HepG2 (cell line): ENCODE measurements around the gene TMEM74B. TPM values are rescaled to one million over a fixed set of nuclear protein-coding genes. Genes with fewer than 3 reads are reported as not detected.

ENCODE experiments used
- BCL6 ChIP-seq: IDR thresholded peaks from 2 replicates; pipeline ENCODE4 v1.6.1; 2016; ENCODE audit warnings: missing genetic modification reagents, missing compliant biosample characterization
- FOSL2 ChIP-seq: sonication (generic); formaldehyde crosslinking; IDR thresholded peaks from 2 replicates; pipeline ENCODE4 v1.4.0; 2020; ENCODE audit warnings: missing genetic modification reagents
- GFI1 ChIP-seq: sonication (generic); formaldehyde crosslinking; IDR thresholded peaks from 2 replicates; pipeline ENCODE4 v1.5.0; 2020; ENCODE audit warnings: missing genetic modification reagents, mild to moderate bottlenecking, borderline replicate concordance
- HNRNPK ChIP-seq: fragments of 200-400 bp; formaldehyde crosslinking; IDR thresholded peaks from 2 replicates; pipeline ENCODE4 v1.6.1; 2018; ENCODE audit warnings: low read length, low read depth, moderate library complexity, mild to moderate bottlenecking; ENCODE audit not compliant: poor library complexity, severe bottlenecking
- NONO ChIP-seq, 2 experiments: fragments of 450-650 bp in 1 of 2; sonication (generic) in 1 of 2; formaldehyde crosslinking in 1 of 2; IDR thresholded peaks in 1 of 2; conservative IDR thresholded peaks in 1 of 2; 2 replicates each; pipeline versions ENCODE4 v1.6.1 to v1.8.0; 2017 to 2022; ENCODE audit warnings: mild to moderate bottlenecking in 1 of 2, missing genetic modification reagents in 1 of 2, moderate library complexity in 1 of 2
- PHB2 ChIP-seq: fragments of 450-650 bp; IDR thresholded peaks from 2 replicates; pipeline ENCODE4 v1.6.1; 2018; ENCODE audit not compliant: partially characterized antibody
- TBL1XR1 ChIP-seq: fragments of 150-350 bp; IDR thresholded peaks from 2 replicates; pipeline ENCODE4 v1.6.1; 2014; ENCODE audit warnings: borderline replicate concordance, low read length; ENCODE audit not compliant: partially characterized antibody
- TEAD3 ChIP-seq: optimal IDR thresholded peaks from 2 replicates; pipeline ENCODE3; 2016; ENCODE audit warnings: borderline replicate concordance
- ZNF703 ChIP-seq: sonication (generic); formaldehyde crosslinking; IDR thresholded peaks from 2 replicates; pipeline ENCODE4 v1.5.1; 2020; ENCODE audit warnings: missing genetic modification reagents, mild to moderate bottlenecking, moderate library complexity, borderline replicate concordance
- polyA plus RNA-seq, 8 experiments: library from polyadenylated mRNA; depleted of rRNA in 3 of 8; stranded (reverse) in 7 of 8; unstranded in 1 of 8; fragments of >200 nt; fragmentation: Illumina TruSeq in 4 of 8; extraction: Trizol in 4 of 8; gene quantifications; 2 replicates each; pipeline versions ENCODE4 v1.2.1 to v1.2.3, GENCODE V29; 2011 to 2016; ENCODE audit warnings: low read depth in 4 of 8, missing spikeins in 1 of 8, mixed read lengths in 1 of 8; ENCODE audit not compliant: insufficient read depth in 1 of 8
- total RNA-seq, 5 experiments: library from RNA; depleted of rRNA; stranded (reverse); fragments of >200 nt; fragmentation: Illumina TruSeq; extraction: Trizol; gene quantifications; 2 replicates each; pipeline ENCODE4 v1.2.3, GENCODE V29; 2016; ENCODE audit warnings: low read depth in 1 of 5
- TF ChIP-seq, protein P1 (sequence below): sonication (generic); formaldehyde crosslinking; IDR thresholded peaks from 2 replicates; pipeline ENCODE4 v1.8.1; 2023; ENCODE audit warnings: mild to moderate bottlenecking, missing genetic modification reagents
- TF ChIP-seq, protein P2 (sequence below): sonication (generic); formaldehyde crosslinking; IDR thresholded peaks from 2 replicates; pipeline ENCODE4 v1.4.0; 2020; ENCODE audit warnings: missing genetic modification reagents
- TF ChIP-seq, protein P3 (sequence below): IDR thresholded peaks from 2 replicates; pipeline ENCODE4 v1.6.1; 2016; ENCODE audit warnings: low read depth, borderline replicate concordance
- TF ChIP-seq, protein P4 (sequence below), 2 experiments: sonication (generic) in 1 of 2; formaldehyde crosslinking in 1 of 2; IDR thresholded peaks; 2 replicates each; pipeline versions ENCODE4 v1.4.0 to v1.6.1; 2018 to 2020; ENCODE audit warnings: missing genetic modification reagents in 2 of 2, borderline replicate concordance in 1 of 2, low read depth in 1 of 2, mild to moderate bottlenecking in 1 of 2, missing biosample characterization in 1 of 2
- TF ChIP-seq, protein P5 (sequence below): IDR thresholded peaks from 2 replicates; pipeline ENCODE4 v1.4.0; 2020; ENCODE audit warnings: mild to moderate bottlenecking, missing genetic modification reagents
- TF ChIP-seq, protein P6 (sequence below): sonication (generic); formaldehyde crosslinking; IDR thresholded peaks from 2 replicates; pipeline ENCODE4 v1.4.0; 2020; ENCODE audit warnings: mild to moderate bottlenecking, missing genetic modification reagents

TMEM74B gene
- total and polyA plus RNA-seq, 2 of the 13 experiments (the other 11 are each of a cell fraction or from before 2014, with no cell fraction given), result 4.7 to 18.4 TPM

DNA sequence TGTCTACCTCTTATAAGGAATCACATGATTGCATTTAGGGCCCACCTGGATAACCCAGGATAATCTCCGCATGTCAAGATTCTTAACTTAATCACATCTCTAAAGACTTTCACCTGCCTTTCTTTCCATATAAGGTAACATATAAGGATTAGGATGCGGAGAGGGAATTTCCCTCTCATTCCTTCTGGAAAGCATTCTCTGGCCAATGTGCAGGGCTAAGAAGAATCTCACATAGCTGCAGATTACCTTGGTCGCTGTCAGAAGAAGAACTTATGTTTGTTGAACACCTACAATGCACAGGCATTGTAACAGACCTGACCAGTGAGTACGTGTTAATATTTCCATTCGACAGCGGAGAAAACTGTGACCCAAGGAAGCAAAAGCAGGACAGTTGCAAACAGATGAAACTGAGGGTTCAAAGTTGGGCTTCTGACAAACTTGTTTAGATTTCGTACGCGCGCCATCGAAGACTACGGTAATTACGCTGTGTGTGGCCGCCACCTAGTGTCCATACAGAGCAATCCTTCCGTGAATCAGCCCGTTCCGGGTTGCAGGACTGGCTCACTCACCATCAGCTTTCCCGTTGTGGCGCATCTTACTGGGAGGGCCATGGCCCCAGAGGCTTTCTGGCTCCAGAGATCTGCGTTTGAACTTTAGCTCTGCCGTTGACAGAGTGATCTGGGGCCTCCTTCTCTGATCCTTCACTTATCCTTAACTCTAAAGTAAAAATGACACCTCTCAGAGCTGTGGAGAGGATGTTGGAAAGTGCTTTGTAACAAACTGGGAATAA, 28.0 kb upstream of the TMEM74B start (continued):
- TF ChIP-seq GFI1 (CRISPR knock-in tag) (no peak), PHB2 (no peak), TBL1XR1 (no peak), ZNF703 (CRISPR knock-in tag) (no peak), NONO (IDR thresholded peaks at IDR 0.05) (no peak), NONO (CRISPR knock-in tag; conservative IDR thresholded peaks at IDR 0.05) (0 out of 2 replicates have a peak, but pooled peaks have one; percentile 40), TEAD3 (CRISPR knock-in tag) (peak; percentile 81), HNRNPK (no peak), FOSL2 (CRISPR knock-in tag) (peak; percentile 66), BCL6 (CRISPR knock-in tag) (peak; percentile 57)
- TF ChIP-seq, protein P1, sequence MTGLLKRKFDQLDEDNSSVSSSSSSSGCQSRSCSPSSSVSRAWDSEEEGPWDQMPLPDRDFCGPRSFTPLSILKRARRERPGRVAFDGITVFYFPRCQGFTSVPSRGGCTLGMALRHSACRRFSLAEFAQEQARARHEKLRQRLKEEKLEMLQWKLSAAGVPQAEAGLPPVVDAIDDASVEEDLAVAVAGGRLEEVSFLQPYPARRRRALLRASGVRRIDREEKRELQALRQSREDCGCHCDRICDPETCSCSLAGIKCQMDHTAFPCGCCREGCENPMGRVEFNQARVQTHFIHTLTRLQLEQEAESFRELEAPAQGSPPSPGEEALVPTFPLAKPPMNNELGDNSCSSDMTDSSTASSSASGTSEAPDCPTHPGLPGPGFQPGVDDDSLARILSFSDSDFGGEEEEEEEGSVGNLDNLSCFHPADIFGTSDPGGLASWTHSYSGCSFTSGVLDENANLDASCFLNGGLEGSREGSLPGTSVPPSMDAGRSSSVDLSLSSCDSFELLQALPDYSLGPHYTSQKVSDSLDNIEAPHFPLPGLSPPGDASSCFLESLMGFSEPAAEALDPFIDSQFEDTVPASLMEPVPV (CRISPR knock-in tag), result 0 out of 2 replicates have a peak, but pooled peaks have one; percentile 41
- TF ChIP-seq, protein P2, sequence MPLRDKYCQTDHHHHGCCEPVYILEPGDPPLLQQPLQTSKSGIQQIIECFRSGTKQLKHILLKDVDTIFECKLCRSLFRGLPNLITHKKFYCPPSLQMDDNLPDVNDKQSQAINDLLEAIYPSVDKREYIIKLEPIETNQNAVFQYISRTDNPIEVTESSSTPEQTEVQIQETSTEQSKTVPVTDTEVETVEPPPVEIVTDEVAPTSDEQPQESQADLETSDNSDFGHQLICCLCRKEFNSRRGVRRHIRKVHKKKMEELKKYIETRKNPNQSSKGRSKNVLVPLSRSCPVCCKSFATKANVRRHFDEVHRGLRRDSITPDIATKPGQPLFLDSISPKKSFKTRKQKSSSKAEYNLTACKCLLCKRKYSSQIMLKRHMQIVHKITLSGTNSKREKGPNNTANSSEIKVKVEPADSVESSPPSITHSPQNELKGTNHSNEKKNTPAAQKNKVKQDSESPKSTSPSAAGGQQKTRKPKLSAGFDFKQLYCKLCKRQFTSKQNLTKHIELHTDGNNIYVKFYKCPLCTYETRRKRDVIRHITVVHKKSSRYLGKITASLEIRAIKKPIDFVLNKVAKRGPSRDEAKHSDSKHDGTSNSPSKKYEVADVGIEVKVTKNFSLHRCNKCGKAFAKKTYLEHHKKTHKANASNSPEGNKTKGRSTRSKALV (CRISPR knock-in tag), result peak; percentile 63; the same call in 1 of the 2 replicates
- TF ChIP-seq, protein P3, sequence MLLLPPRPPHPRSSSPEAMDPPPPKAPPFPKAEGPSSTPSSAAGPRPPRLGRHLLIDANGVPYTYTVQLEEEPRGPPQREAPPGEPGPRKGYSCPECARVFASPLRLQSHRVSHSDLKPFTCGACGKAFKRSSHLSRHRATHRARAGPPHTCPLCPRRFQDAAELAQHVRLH (CRISPR knock-in tag), result peak; percentile 66; the same call in 1 of the 2 replicates
- TF ChIP-seq, protein P4, sequence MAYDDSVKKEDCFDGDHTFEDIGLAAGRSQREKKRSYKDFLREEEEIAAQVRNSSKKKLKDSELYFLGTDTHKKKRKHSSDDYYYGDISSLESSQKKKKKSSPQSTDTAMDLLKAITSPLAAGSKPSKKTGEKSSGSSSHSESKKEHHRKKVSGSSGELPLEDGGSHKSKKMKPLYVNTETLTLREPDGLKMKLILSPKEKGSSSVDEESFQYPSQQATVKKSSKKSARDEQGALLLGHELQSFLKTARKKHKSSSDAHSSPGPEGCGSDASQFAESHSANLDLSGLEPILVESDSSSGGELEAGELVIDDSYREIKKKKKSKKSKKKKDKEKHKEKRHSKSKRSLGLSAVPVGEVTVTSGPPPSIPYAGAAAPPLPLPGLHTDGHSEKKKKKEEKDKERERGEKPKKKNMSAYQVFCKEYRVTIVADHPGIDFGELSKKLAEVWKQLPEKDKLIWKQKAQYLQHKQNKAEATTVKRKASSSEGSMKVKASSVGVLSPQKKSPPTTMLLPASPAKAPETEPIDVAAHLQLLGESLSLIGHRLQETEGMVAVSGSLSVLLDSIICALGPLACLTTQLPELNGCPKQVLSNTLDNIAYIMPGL (CRISPR knock-in tag; IDR thresholded peaks at IDR 0.05; ENCODE audit: borderline replicate concordance in 1 of 2, low read depth in 1 of 2), result peak; percentile 63 to 94; a peak in 3 of 4 replicates
- TF ChIP-seq, protein P5, sequence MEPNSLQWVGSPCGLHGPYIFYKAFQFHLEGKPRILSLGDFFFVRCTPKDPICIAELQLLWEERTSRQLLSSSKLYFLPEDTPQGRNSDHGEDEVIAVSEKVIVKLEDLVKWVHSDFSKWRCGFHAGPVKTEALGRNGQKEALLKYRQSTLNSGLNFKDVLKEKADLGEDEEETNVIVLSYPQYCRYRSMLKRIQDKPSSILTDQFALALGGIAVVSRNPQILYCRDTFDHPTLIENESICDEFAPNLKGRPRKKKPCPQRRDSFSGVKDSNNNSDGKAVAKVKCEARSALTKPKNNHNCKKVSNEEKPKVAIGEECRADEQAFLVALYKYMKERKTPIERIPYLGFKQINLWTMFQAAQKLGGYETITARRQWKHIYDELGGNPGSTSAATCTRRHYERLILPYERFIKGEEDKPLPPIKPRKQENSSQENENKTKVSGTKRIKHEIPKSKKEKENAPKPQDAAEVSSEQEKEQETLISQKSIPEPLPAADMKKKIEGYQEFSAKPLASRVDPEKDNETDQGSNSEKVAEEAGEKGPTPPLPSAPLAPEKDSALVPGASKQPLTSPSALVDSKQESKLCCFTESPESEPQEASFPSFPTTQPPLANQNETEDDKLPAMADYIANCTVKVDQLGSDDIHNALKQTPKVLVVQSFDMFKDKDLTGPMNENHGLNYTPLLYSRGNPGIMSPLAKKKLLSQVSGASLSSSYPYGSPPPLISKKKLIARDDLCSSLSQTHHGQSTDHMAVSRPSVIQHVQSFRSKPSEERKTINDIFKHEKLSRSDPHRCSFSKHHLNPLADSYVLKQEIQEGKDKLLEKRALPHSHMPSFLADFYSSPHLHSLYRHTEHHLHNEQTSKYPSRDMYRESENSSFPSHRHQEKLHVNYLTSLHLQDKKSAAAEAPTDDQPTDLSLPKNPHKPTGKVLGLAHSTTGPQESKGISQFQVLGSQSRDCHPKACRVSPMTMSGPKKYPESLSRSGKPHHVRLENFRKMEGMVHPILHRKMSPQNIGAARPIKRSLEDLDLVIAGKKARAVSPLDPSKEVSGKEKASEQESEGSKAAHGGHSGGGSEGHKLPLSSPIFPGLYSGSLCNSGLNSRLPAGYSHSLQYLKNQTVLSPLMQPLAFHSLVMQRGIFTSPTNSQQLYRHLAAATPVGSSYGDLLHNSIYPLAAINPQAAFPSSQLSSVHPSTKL (CRISPR knock-in tag), result peak; percentile 53
- TF ChIP-seq, protein P6, sequence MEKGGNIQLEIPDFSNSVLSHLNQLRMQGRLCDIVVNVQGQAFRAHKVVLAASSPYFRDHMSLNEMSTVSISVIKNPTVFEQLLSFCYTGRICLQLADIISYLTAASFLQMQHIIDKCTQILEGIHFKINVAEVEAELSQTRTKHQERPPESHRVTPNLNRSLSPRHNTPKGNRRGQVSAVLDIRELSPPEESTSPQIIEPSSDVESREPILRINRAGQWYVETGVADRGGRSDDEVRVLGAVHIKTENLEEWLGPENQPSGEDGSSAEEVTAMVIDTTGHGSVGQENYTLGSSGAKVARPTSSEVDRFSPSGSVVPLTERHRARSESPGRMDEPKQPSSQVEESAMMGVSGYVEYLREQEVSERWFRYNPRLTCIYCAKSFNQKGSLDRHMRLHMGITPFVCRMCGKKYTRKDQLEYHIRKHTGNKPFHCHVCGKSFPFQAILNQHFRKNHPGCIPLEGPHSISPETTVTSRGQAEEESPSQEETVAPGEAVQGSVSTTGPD (CRISPR knock-in tag), result no peak
